SK-N-SH (cell line): Measurements from ENCODE around the gene TM6SF1. TPM values are rescaled to one million over a fixed set of nuclear protein-coding genes. Genes with fewer than 3 reads are reported as not detected.

Source experiments
- CTCF ChIA-PET: fragments of 300-600, 350-600 bp; formaldehyde crosslinking; extraction: SDS; loops from one replicate; lab custom pipeline; 2021; lab: Yijun Ruan, JAX
- POLR2A ChIA-PET: fragments of 350-600 bp; sonication (Branson Sonifier 250); formaldehyde crosslinking; extraction: SDS; loops from one replicate; lab custom pipeline; 2020; ENCODE audit warnings: antibody characterized with exemption, inconsistent platforms; lab: Yijun Ruan, JAX
- DNase-seq: peaks from one replicate; pipeline ENCODE4 v3.0.0; 2012
- H2AFZ ChIP-seq: fragments of 200-600 bp; sonication (generic); 2 replicates; pipeline ENCODE4 v1.8.1; 2016; ENCODE audit warnings: antibody characterized with exemption, mild to moderate bottlenecking, low read depth
- H3F3A ChIP-seq: fragments of 200-600 bp; sonication (generic); replicated peaks from 2 replicates; pipeline ENCODE3; 2016; ENCODE audit warnings: antibody characterized with exemption, mild to moderate bottlenecking; ENCODE audit not compliant: insufficient read depth
- H3K27ac ChIP-seq, 2 experiments: fragments of 200-500 bp in 1 of 2; fragments of 200-600 bp in 1 of 2; sonication (Bioruptor generic) in 1 of 2; sonication (generic), shearing (Covaris generic) in 1 of 2; 2 replicates each; pipeline versions ENCODE4 v1.5.1 to v1.6.1; 2014 to 2016; ENCODE audit warnings: low read depth in 2 of 2, inconsistent platforms in 1 of 2, low read length in 1 of 2, mild to moderate bottlenecking in 1 of 2, mixed read lengths in 1 of 2
- H3K27me3 ChIP-seq: fragments of 200-600 bp; sonication (generic), shearing (Covaris generic); 2 replicates; pipeline ENCODE4 v1.6.1; 2016; ENCODE audit warnings: mixed run types; ENCODE audit not compliant: insufficient read depth
- H3K36me3 ChIP-seq, 2 experiments: fragments of 200-500 bp in 1 of 2; fragments of 200-600 bp in 1 of 2; sonication (Bioruptor generic) in 1 of 2; sonication (generic) in 1 of 2; replicated peaks in 1 of 2; 2 replicates each; pipeline versions ENCODE3 to v1.5.1; 2014 to 2016; ENCODE audit warnings: low read length in 1 of 2, mild to moderate bottlenecking in 1 of 2; ENCODE audit not compliant: insufficient read depth in 2 of 2, control insufficient read depth in 1 of 2
- H3K4me1 ChIP-seq, 2 experiments: fragments of 200-500 bp in 1 of 2; fragments of 200-600 bp in 1 of 2; sonication (Bioruptor generic) in 1 of 2; sonication (generic), shearing (Covaris generic) in 1 of 2; 2 replicates each; pipeline versions ENCODE4 v1.5.1 to v1.6.1; 2014 to 2016; ENCODE audit warnings: low read depth in 1 of 2, low read length in 1 of 2, mixed run types in 1 of 2; ENCODE audit not compliant: insufficient read depth in 2 of 2, control insufficient read depth in 1 of 2
- H3K4me2 ChIP-seq: fragments of 200-600 bp; sonication (generic), shearing (Covaris generic); 2 replicates; pipeline ENCODE4 v1.6.1; 2017; ENCODE audit warnings: mixed run types
- H3K4me3 ChIP-seq, 2 experiments: fragments of 200-500 bp in 1 of 2; fragments of 200-600 bp in 1 of 2; sonication (Bioruptor generic) in 1 of 2; sonication (generic), shearing (Covaris generic) in 1 of 2; 2 replicates each; pipeline versions ENCODE4 v1.5.1 to v1.8.1; 2014 to 2016; ENCODE audit warnings: low read depth in 2 of 2, inconsistent platforms in 1 of 2, low read length in 1 of 2, mild to moderate bottlenecking in 1 of 2, mixed read lengths in 1 of 2, moderate library complexity in 1 of 2
- H3K79me2 ChIP-seq: fragments of 200-600 bp; sonication (generic); 2 replicates; pipeline ENCODE4 v1.8.1; 2017; ENCODE audit warnings: mild to moderate bottlenecking; ENCODE audit not compliant: insufficient read depth
- H3K9ac ChIP-seq: fragments of 200-600 bp; sonication (generic); 2 replicates; pipeline ENCODE4 v1.6.1; 2017; ENCODE audit warnings: mixed run types
- H3K9me2 ChIP-seq: fragments of 200-600 bp; sonication (generic); 2 replicates; pipeline ENCODE4 v1.6.1; 2017; ENCODE audit warnings: mixed run types
- H3K9me3 ChIP-seq: fragments of 200-600 bp; sonication (generic); 2 replicates; pipeline ENCODE4 v1.6.1; 2017; ENCODE audit warnings: mixed run types, mild to moderate bottlenecking, moderate library complexity
- H4K20me1 ChIP-seq: fragments of 200-600 bp; sonication (generic); 2 replicates; pipeline ENCODE4 v1.6.1; 2017; ENCODE audit warnings: mild to moderate bottlenecking, mixed run types; ENCODE audit not compliant: insufficient read depth
- ELF1 ChIP-seq: IDR thresholded peaks from 2 replicates; pipeline ENCODE4 v1.4.0; 2012
- FOSL2 ChIP-seq: IDR thresholded peaks from 2 replicates; pipeline ENCODE4 v1.4.0; 2012; ENCODE audit warnings: low read depth, mild to moderate bottlenecking, moderate library complexity, borderline replicate concordance
- FOXM1 ChIP-seq: IDR thresholded peaks from 2 replicates; pipeline ENCODE4 v1.4.0; 2012; ENCODE audit warnings: low read depth, mild to moderate bottlenecking
- GABPA ChIP-seq: IDR thresholded peaks from 2 replicates; pipeline ENCODE4 v1.4.0; 2012; ENCODE audit warnings: low read depth, mild to moderate bottlenecking
- JUND ChIP-seq: IDR thresholded peaks from 2 replicates; pipeline ENCODE4 v1.4.0; 2012
- MEF2A ChIP-seq: IDR thresholded peaks from 2 replicates; pipeline ENCODE4 v1.4.0; 2012; ENCODE audit warnings: low read depth, borderline replicate concordance
- MXI1 ChIP-seq: IDR thresholded peaks from 2 replicates; pipeline ENCODE4 v1.6.1; 2012; ENCODE audit warnings: mild to moderate bottlenecking, low read depth, low read length, improper control_type of control experiment
- NRF1 ChIP-seq: IDR thresholded peaks from 2 replicates; pipeline ENCODE4 v1.6.1; 2012; ENCODE audit warnings: low read depth, mild to moderate bottlenecking, low read length
- RCOR1 ChIP-seq: fragments of 150-350 bp; IDR thresholded peaks from 2 replicates; pipeline ENCODE4 v1.6.1; 2017; ENCODE audit warnings: antibody characterized with exemption, low read length
- RFX5 ChIP-seq: IDR thresholded peaks from 2 replicates; pipeline ENCODE4 v1.6.1; 2012; ENCODE audit warnings: mild to moderate bottlenecking, improper control_type of control experiment, low read length
- TAF1 ChIP-seq: IDR thresholded peaks from 2 replicates; pipeline ENCODE4 v1.6.1; 2012; ENCODE audit warnings: low read depth, mild to moderate bottlenecking, low read length, moderate library complexity, borderline replicate concordance
- TEAD4 ChIP-seq: IDR thresholded peaks from 2 replicates; pipeline ENCODE4 v1.4.0; 2012; ENCODE audit warnings: mild to moderate bottlenecking, borderline replicate concordance; ENCODE audit not compliant: insufficient read depth
- YY1 ChIP-seq: IDR thresholded peaks from 2 replicates; pipeline ENCODE4 v1.4.0; 2012; ENCODE audit warnings: low read depth, mild to moderate bottlenecking
- WGBS: methylation state at CpG from one replicate; pipeline ENCODE4 v1.1.6; 2017; ENCODE audit warnings: low lambda C conversion rate; 5-methylcytosine and 5-hydroxymethylcytosine counted together
- polyA plus RNA-seq, 3 experiments: library from polyadenylated mRNA; depleted of rRNA; stranded (reverse); fragments of >200 nt; gene quantifications; 2 replicates each; pipeline ENCODE4 v1.2.3, GENCODE V29; 2012
- TF ChIP-seq, protein P1 (sequence below): fragments of 200-600 bp; sonication (generic); IDR thresholded peaks from 2 replicates; pipeline ENCODE4 v1.6.1; 2017; ENCODE audit warnings: antibody characterized with exemption, mild to moderate bottlenecking, moderate library complexity
- TF ChIP-seq, protein P2 (sequence below): IDR thresholded peaks from 2 replicates; pipeline ENCODE4 v1.6.1; 2012; ENCODE audit warnings: mild to moderate bottlenecking, low read depth, low read length, moderate library complexity
- TF ChIP-seq, protein P3 (sequence below): fragments of 150-350 bp; IDR thresholded peaks from 2 replicates; pipeline ENCODE4 v1.6.1; 2017; ENCODE audit warnings: antibody characterized with exemption, low read length, low read depth, borderline replicate concordance
- TF ChIP-seq, protein P4 (sequence below): IDR thresholded peaks from 2 replicates; pipeline ENCODE4 v1.4.0; 2012; ENCODE audit warnings: low read depth, borderline replicate concordance
- TF ChIP-seq, protein P5 (sequence below): IDR thresholded peaks from 2 replicates; pipeline ENCODE4 v1.4.0; 2012; ENCODE audit warnings: low read depth, borderline replicate concordance

The TM6SF1 gene
- polyA plus RNA-seq, 1 of the 3 experiments (the other 2 are of a cell fraction), result 0.12 TPM

DNA sequence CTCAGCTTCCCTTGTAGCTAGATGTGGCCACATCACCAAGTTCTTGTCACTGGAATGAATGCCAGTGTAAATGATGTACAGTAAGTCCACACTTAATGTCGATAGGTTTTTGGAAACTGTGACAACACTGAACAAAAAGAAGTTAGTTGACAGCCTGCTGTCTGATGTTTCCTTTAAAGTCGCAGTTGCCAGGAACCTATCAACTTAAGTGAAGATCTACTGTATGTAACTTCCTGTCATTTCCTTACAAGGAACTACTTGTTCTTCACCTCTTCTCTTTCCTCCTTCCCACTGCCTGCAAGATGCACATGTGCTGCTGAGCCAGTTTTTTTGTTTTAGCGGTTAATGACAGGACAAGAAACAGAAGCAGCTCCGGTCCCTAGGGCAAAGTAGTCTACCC, 55.6 kb downstream of the TM6SF1 start:
- Histone ChIP-seq H3K27me3 (no peaks in the 10 kb centered on the region), H3K4me1 (peaks cover 0 to 8% of the 10 kb centered on the region in 2 experiments; a peak in 1 of 4 replicates), H4K20me1 (no peaks in the 10 kb centered on the region), H3K9me2 (no peaks in the 10 kb centered on the region), H2AFZ (no peak overlapping the region), H3K27ac (peak overlapping the region in 1 of 2 experiments; percentile 71; a peak in 2 of 4 replicates), H3K9me3 (peaks cover 5% of the 10 kb centered on the region; the same call in 1 of the 2 replicates), H3K9ac (no peak overlapping the region; the same call in 1 of the 2 replicates), H3K36me3 (peaks cover 11 to 29% of the 10 kb centered on the region in 2 experiments), H3K79me2 (peaks cover 75% of the 10 kb centered on the region), H3K4me2 (no peak overlapping the region), H3K4me3 (no peak overlapping the region), H3F3A (peaks cover 34% of the 10 kb centered on the region)
- DNase-seq, result no peak
- POLR2A ChIA-PET, result no interaction called here
- no peak for TF ChIP-seq RFX5
- TF ChIP-seq, protein P1, sequence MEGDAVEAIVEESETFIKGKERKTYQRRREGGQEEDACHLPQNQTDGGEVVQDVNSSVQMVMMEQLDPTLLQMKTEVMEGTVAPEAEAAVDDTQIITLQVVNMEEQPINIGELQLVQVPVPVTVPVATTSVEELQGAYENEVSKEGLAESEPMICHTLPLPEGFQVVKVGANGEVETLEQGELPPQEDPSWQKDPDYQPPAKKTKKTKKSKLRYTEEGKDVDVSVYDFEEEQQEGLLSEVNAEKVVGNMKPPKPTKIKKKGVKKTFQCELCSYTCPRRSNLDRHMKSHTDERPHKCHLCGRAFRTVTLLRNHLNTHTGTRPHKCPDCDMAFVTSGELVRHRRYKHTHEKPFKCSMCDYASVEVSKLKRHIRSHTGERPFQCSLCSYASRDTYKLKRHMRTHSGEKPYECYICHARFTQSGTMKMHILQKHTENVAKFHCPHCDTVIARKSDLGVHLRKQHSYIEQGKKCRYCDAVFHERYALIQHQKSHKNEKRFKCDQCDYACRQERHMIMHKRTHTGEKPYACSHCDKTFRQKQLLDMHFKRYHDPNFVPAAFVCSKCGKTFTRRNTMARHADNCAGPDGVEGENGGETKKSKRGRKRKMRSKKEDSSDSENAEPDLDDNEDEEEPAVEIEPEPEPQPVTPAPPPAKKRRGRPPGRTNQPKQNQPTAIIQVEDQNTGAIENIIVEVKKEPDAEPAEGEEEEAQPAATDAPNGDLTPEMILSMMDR, result no peak
- TF ChIP-seq, protein P2, sequence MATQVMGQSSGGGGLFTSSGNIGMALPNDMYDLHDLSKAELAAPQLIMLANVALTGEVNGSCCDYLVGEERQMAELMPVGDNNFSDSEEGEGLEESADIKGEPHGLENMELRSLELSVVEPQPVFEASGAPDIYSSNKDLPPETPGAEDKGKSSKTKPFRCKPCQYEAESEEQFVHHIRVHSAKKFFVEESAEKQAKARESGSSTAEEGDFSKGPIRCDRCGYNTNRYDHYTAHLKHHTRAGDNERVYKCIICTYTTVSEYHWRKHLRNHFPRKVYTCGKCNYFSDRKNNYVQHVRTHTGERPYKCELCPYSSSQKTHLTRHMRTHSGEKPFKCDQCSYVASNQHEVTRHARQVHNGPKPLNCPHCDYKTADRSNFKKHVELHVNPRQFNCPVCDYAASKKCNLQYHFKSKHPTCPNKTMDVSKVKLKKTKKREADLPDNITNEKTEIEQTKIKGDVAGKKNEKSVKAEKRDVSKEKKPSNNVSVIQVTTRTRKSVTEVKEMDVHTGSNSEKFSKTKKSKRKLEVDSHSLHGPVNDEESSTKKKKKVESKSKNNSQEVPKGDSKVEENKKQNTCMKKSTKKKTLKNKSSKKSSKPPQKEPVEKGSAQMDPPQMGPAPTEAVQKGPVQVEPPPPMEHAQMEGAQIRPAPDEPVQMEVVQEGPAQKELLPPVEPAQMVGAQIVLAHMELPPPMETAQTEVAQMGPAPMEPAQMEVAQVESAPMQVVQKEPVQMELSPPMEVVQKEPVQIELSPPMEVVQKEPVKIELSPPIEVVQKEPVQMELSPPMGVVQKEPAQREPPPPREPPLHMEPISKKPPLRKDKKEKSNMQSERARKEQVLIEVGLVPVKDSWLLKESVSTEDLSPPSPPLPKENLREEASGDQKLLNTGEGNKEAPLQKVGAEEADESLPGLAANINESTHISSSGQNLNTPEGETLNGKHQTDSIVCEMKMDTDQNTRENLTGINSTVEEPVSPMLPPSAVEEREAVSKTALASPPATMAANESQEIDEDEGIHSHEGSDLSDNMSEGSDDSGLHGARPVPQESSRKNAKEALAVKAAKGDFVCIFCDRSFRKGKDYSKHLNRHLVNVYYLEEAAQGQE, result no peak
- TF ChIP-seq FOXM1, result no peak
- TF ChIP-seq MXI1, result no peak
- no peak for TF ChIP-seq JUND
- TF ChIP-seq FOSL2, result no peak
- TF ChIP-seq TEAD4, result no peak
- no peak for TF ChIP-seq YY1
- TF ChIP-seq GABPA, result no peak
- no peak for TF ChIP-seq MEF2A
- TF ChIP-seq, protein P3, sequence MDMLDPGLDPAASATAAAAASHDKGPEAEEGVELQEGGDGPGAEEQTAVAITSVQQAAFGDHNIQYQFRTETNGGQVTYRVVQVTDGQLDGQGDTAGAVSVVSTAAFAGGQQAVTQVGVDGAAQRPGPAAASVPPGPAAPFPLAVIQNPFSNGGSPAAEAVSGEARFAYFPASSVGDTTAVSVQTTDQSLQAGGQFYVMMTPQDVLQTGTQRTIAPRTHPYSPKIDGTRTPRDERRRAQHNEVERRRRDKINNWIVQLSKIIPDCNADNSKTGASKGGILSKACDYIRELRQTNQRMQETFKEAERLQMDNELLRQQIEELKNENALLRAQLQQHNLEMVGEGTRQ, result no peak
- no peak for TF ChIP-seq ELF1
- no peak for TF ChIP-seq NRF1
- no peak for TF ChIP-seq TAF1
- TF ChIP-seq, protein P4, sequence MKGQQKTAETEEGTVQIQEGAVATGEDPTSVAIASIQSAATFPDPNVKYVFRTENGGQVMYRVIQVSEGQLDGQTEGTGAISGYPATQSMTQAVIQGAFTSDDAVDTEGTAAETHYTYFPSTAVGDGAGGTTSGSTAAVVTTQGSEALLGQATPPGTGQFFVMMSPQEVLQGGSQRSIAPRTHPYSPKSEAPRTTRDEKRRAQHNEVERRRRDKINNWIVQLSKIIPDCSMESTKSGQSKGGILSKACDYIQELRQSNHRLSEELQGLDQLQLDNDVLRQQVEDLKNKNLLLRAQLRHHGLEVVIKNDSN, result no peak
- TF ChIP-seq, protein P5, sequence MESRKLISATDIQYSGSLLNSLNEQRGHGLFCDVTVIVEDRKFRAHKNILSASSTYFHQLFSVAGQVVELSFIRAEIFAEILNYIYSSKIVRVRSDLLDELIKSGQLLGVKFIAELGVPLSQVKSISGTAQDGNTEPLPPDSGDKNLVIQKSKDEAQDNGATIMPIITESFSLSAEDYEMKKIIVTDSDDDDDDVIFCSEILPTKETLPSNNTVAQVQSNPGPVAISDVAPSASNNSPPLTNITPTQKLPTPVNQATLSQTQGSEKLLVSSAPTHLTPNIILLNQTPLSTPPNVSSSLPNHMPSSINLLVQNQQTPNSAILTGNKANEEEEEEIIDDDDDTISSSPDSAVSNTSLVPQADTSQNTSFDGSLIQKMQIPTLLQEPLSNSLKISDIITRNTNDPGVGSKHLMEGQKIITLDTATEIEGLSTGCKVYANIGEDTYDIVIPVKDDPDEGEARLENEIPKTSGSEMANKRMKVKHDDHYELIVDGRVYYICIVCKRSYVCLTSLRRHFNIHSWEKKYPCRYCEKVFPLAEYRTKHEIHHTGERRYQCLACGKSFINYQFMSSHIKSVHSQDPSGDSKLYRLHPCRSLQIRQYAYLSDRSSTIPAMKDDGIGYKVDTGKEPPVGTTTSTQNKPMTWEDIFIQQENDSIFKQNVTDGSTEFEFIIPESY, result no peak
- no peak for TF ChIP-seq RCOR1
- CTCF ChIA-PET, result interaction anchor here (0.8 to 1.2 kb wide), 2 partner anchors 11 to 100 kb away, joined by 3 read pairs; no protein-coding TSS in a partner anchor
- WGBS, result 90% methylated on average over 4 of the region's 4 CpGs
